Stimulated activated CD8-positive, alpha-beta memory T cell treated with anti-CD3 and anti-CD28 coated beads, Interleukin-7, amount 100 ng/mL, for 1 hour (primary cell): Measurements from ENCODE around the gene IFNA10.
"Not testable (repeated sequence)": the region's sequence is repeated elsewhere in the genome, so short reads cannot be mapped to it uniquely, and the experiment has no call there.

ENCODE experiments used
- DNase-seq, 2 donors: peaks; one replicate each; pipeline ENCODE4 v3.0.0-alpha.2; 2020; ENCODE audit warnings: low read depth in 2 of 2

IFNA10 gene

DNA sequence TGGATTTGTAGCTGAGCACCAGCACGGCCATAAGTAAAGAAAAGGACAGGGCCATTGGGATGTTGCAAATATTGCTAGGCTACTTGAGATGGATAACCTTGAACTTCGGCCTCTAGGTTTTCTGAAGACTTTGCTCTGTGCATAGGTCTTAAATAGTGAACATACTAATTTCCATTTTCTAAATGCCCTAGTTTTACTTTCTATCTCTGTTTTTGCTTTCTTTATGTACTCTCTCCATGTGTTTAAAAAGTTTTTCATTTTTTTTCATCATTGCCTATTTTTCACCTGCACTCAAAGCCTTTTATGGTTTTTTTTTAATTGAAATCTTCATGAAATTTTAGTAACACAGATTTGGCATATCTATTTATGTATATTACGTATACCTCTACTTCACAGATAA, at the start of gene IFNA10:
Gene IFNA10 (minus strand): TSS at position 101 of the 400 bp plus-strand sequence. CDS start 46 bp downstream, at position 55.
- DNase-seq = not testable (repeated sequence)

DNA sequence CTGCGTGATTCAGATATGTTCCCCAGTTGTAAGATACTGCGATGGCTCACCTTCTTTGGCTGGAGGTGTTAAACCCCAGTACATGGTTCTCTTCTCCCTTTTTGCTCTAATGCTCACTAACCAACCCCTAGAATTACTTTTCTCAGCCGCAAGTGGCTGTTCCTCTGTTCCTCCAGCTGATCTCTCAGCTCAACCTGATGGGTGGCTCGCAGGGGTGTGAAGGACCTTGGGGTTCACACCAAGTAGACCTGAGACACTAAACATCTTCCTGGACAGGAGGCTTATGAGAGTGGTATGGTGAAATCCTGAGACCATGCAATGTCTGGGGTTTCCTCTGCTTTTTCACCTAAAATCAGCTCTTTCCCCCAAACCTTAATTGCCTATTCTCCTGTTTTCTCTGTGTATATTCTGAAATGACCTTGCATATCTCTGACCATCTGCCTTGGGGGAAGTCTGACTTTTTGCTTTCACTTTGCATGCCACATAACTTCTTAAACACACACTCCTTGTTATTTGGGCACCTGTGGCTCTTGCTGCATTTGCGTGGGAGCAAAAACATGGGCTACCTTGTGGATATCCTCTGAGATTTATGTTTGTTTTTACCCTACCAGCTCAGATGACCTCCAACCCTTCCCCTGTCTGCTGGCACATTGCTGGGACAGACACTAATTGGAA, 48.7 kb upstream of the IFNA10 start:
- no peak for DNase-seq

DNA sequence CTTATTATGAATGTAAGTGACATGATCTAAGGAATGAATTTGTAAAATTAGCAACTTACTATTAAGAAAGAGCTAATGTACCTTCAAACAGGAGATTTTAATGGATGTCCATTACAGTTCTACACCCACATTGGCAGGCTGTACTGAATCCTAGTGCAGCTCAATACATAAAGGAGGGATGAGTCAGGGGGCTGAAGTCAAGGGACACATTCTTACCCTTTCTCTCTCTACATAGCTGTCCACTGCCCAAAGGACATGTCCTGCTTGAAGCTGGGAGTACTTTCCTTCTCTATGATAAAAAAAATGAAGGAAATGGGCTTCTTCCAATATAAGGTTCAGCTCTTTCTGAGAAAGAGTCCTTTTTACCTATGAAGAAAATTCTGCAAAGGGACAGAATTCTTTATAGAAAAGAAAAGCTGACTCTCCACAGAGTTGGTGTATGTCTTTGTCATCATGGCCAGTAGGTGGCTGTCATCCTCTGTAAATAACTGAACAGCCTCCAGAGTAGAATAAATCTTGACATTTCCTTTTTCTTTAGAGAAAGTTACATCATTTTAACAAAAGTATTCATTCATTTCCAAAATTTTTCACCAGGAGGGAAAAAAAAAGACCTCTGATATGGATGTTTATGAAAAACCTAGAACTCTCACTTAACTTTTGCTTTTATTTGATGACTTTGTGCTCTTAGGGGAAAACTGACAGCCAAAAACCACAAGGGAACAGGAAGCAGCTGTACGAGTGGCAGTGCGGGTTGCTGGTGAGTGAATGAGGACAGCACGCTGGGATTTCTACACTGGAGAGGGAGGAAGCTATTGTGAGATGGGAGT, 46.0 kb upstream of the IFNA10 start:
- no peak for DNase-seq

DNA sequence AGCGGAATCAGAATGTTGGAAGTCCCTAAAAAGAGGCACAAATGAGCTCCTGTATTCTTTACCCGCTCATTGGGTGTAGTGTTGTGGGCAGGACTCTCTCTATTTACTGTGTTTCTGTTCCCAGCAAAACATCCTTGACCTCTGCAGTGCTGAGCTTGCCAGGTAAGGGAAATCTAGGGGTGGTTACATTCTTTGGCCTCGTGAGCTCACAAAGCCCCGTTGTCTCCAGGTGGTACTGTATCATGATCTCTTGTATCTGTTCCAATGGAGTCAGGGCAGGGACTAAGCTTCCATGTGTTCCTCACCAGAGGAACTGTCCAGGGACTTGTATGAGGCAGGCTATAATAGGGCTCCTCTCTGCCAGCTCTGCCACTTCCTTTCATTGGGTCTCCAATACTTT, 44.7 kb upstream of the IFNA10 start:
- DNase-seq = no peak

DNA sequence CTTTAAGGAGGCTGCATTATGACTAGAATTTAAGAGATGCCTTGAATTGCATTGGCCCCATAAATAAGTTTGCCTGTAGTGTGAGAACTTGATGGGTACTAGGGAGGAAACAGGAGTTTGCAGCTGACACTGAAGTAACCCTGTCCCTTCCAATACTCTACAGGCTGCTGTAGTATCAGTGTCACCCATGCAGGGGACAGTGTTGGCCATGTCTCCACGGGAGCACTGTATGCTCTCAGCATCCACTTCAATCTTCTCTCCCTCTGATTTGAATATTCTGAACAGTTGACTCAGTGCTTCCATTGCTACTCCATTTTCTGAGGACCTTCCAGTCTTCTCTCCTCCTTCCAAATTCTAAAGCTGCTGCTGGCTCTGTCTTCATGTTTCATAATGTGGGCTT, 44.2 kb upstream of the IFNA10 start:
- DNase-seq = no peak

DNA sequence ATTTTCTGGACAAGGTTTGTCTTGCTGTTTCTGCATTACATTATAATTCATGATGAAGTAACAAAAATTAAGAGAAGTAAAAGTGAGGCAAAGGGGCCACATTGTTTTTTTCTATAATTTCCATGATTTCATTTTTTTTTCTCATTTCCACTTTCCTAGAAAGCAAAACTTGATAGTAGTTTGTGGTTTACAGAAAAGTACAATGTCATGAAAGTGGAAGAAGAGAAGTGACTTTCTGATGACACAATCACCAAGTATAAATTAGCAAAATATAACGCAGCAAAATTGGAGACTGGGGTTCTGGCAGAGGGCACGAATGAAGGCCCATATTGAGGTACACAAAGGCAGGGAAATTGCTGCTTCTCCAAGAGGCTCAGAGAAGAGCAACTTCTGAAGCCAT, 37.9 kb upstream of the IFNA10 start:
- DNase-seq = no peak

DNA sequence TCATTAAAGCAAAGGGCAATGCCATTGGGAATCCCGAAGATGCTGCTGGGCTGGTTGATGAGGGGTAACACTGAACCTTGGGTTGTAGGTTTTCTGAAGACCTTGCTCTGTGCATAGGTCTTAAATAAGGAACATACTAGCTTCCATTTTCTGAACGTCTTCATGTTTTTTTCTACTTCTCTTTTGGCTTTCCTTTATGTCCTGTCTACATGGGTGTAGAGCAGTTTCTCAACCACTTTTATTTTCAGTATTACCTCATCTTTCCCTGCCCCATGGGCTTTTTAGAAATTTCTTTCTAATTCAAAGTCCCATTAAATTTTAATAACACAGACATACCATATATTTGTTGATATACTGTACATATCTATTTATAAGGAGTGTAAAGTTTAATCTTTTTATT, 33.0 kb upstream of the IFNA10 start, which contains the start of gene IFNA14:
Gene IFNA14 (minus strand): TSS at position 95 of the 400 bp plus-strand sequence. CDS start 70 bp downstream, at position 25.
- DNase-seq = no peak

DNA sequence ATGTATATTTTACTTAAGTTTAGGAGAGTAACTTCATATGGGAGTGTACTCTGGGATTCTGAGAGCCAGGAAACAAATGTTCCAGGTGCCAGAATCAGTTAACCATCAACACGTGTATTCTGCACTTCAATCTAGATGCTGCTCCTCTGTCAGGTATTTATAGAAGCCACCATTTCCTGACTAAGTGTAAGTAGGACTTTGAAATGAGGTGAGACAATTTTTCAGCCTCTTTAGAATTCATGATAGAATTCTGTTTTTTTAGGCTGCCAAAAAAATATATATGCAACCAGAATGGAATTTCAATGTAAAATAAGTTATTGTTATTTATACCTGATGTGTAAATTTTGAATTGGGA, 29.4 kb upstream of the IFNA10 start:
- not testable (repeated sequence) for DNase-seq

DNA sequence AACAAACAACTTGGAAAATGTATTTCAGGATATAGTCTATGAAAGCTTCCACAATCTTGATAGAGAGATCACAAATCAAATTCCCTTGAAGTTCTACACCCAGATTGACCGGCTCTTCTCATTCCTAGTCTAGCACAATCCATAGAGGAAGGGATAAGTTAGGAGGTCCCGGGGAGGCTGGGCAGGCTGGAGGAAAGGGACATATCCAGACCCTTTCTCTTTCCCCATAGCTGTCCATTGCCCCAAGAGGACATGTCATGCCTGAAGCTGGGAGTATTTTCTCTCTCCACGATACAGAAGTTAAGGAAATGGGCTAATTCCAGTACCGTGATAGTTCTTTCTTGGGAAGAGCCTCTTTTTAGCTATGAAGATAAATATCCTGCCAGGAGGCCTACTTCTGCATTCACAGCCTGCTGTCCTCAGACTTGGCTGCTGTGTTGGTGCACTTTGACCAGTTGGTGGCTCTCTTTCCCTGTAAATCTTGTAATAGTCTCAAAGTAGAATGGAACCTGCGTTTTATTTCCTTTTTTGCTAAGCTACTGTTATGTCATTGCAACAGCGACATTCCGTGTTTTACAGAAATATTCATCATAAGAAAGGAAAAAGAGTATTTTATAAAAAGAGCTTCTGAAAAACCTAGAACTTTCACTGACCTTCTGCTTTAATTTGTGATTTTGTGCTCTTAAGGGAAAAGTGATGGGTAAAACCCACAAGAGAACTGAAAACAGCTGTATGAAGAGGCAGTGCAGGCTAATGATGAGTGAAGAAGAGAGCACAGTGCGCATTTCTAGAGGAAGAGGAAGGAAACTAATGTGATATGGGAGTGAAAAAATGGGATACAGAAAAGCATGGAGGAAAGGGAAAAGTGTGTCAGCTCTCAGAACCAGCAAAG, 28.8 kb upstream of the IFNA10 start:
- DNase-seq = not testable (repeated sequence)

DNA sequence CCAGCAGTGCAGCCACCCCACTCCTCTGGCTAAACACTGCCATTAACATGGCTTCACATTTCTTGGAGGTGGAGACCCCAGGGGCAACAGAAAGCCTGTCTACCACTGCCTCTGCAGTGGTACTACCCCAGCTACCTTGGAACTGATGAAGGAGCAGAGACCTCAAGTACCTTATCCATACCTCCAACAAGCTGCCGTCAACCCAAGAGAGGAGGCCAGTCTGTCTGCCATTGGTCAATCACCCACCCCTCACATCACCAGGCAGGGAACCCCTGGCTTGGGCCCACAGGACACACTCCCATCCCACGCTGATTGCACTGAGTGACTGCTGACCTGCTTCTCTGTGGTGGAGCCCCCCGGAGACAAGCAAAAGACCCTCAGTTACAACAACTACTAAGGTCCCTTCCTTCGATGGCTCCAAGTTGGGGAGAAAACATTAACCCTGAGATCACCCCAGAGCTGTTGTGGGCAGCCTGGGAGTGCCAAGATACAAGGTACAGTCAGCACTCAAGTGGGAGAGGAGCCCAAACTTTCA, 27.3 kb upstream of the IFNA10 start:
- no peak for DNase-seq

DNA sequence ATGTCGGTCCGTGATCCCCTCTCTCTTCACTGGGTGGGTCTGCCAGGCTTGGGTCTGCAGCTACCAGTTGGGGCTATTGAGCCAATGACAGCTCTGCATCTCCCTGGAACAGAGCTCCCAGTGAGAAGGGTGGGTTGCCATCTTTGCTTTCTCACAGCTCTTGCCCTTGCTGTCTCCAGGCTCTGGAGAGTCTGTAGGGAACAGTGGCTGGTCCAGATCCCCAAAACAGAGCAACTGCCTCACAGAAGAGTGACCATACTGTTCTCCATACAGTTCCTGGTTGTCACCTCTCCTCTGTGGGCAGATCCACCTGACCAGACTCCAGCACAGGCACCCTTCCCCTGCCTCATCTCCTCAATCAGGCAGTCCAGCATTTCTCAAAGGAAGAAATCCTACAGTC, 26.3 kb upstream of the IFNA10 start:
- no peak for DNase-seq

DNA sequence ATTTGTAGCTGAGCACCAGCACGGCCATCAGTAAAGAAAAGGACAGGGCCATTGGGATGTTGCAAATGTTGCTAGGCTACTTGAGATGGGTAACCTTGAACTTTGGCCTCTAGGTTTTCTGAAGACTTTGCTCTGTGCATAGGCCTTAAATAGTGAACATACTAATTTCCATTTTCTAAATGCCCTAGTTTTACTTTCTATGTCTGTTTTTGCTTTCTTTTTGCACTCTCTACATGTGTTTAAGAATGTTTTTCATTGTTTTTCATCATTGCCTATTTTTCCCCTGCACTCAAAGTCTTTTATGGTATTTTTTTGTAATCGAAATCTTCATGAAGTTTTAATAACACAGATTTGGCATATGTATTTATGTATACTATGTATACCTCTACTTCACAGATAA, 21.2 kb upstream of the IFNA10 start, which contains the start of gene IFNA17:
Gene IFNA17 (minus strand): TSS at position 101 of the 400 bp plus-strand sequence. CDS start 49 bp downstream, at position 52.
- no peak for DNase-seq

DNA sequence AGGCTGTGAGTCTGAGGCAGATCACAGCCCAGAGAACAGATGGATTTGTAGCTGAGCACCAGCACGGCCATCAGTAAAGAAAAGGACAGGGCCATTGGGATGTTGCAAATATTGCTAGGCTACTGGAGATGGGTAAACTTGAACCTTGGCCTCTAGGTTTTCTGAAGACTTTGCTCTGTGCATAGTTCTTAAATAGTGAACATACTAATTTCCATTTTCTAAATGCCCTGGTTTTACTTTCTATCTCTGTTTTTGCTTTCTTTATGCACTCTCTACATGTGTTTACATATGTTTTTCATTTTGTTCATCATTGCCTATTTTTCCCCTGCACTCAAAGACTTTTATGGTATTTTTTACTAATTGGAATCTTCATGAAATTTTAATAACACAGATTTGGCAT, 10.3 kb upstream of the IFNA10 start, which contains the start of gene IFNA16:
Gene IFNA16 (minus strand): TSS at position 101 of the 400 bp plus-strand sequence. CDS start 6 bp downstream, at position 95.
- DNase-seq = not testable (repeated sequence)

DNA sequence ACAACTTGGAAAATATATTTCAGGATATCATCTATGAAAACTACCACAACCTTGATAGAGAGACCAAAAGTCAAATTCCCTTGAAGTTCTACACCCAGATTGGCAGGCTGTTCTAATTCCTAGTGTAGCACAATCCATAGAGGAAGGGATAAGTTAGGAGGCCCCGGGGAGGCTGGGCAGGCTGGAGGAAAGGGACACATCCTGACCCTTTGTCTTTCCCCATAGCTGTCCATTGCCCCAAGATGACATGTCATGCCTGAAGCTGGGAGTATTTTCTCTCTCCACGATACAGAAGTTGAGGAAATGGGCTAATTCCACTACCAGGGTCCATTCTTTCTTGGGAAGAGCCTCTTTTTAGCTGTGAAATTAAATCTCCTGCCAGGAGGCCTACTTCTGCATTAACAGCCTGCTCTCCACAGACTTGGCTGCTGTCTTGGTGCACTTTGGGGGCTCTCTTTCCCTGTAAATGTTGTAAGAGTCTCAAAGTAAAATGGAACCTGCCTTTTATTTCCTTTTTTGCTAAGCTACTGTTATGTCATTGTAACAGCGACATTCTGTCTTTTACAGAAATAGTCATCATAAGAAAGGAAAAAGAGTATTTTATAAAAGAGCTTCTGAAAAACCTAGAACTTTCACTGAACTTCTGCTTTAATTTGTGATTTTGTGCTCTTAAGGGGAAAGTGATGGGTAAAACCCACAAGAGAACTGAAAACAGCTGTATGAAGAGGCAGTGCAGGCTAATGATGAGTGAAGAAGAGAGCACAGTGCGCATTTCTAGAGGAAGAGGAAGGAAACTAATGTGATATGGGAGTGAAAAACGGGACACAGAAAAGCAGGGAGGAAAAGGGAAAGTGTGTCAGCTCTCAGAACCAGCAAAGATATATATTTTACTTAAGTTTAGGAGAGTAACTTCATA, 6.7 kb upstream of the IFNA10 start:
- not testable (repeated sequence) for DNase-seq

DNA sequence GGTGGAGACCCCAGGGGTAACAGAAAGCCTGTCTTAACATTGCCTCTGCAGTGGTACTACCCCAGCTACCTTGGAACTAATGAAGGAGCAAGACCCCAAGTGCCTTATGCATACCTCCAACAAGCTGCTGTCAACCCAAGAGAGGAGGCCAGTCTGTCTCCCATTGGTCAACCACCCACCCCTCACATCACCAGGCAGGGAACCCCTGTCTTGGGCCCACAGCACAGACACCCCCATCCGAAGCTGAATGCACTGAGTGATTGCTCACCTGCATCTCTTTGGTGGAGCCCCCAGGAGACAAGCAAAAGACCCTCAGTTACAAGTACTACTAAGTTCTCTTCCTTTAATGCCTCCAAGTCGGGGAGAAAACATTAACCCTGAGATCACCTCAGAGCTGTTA, 5.2 kb upstream of the IFNA10 start:
- not testable (repeated sequence) for DNase-seq

DNA sequence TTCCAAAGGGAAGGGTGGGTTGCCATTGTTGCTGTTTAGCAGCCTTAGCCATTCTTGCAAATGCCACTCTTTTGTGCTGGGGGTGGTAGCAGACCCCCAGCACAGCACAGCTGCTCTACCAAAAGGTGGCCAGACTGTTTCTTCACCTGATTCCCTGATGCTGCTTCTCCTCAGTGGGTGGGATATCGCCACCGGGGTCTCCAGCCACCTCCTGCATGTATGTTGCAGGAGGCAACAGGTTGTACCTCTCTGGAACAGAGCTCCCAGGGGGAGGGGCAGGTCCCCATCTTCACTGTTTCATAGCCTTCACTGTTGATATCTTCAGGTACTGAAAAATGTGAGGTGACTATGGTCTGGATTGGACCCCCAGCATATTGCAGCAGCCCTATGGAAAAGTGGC, 3.8 kb upstream of the IFNA10 start:
- DNase-seq = not testable (repeated sequence)

DNA sequence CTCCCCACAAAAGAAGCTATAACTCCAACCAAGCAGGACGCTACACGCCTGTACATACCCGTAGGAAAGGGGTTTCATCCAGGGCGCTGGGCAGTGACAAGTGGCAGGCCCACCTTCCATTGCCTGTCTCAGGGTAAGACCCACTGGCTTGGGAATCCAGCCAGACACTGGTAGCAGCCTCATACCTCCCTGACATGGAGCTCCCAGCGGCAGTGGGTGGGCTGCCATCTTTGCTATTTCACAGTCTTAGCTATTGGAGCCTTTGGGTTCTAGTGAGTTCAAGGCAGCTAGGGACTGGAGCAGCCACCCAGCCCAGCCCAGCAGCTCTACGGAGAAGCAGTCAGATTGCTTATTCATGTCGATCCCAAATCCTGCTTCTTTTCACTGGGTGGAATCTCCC, 3.4 kb upstream of the IFNA10 start:
- DNase-seq = no peak

DNA sequence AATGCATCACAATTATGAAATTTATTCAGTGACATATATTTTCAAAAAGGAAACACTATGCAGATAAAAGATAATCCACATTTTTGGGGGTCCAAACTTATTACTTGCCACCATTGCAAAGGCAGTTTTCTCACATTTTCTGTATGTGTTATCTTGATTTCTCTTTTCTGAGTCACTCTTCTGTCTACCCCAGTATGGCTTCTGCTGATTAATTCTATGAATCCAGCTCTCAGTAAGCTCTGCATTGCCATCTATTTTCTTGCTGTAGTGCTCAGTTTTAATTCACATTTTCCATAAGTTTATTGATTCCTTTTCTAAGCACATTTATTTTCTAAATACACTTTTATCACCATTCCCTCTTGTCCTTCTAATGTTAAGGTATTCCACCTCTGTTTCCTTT, 1.7 kb downstream of the IFNA10 start:
- no peak for DNase-seq

DNA sequence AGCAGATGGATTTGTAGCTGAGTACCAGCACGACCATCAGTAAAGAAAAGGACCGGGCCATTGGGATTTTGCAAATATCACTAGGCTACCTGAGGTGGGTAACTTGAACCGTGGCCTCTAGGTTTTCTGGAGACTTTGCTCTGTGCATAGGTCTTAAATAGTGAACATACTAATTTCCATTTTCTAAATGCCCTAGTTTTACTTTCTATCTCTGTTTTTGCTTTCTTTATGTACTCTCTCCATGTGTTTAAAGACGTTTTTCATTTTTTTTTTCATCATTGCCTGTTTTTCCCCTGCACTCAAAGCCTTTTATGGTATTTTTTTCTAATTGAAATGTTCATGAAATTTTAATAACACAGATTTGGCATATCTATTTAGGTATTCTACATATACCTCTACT, 4.8 kb downstream of the IFNA10 start, which contains the start of gene IFNA7:
Gene IFNA7 (minus strand): TSS at position 101 of the 400 bp plus-strand sequence. CDS start 40 bp downstream, at position 61.
- not testable (repeated sequence) for DNase-seq
